H9 (cell line): ENCODE measurements around the gene ALOX5. TPM values are rescaled to one million over a fixed set of nuclear protein-coding genes. Genes with fewer than 3 reads are reported as not detected.
A peak's percentile ranks its signal among the peaks of the same experiment; 100 is the strongest.

Experiments
- DNase-seq: peaks from one replicate; pipeline ENCODE4 v3.0.0-alpha.2; 2017
- H2AFZ ChIP-seq: one replicate; pipeline ENCODE4 v1.6.1; 2013; ENCODE audit warnings: mild to moderate bottlenecking, low read length, control low read depth, moderate library complexity
- H2AK5ac ChIP-seq: 2 replicates; pipeline ENCODE4 v1.6.1; 2013; ENCODE audit warnings: low read length, control low read depth, mixed read lengths; ENCODE audit not compliant: insufficient read length
- H2BK120ac ChIP-seq: one replicate; pipeline ENCODE4 v1.6.1; 2013; ENCODE audit warnings: low read depth, mild to moderate bottlenecking, low read length, control low read depth, inconsistent platforms; ENCODE audit not compliant: poor library complexity, severe bottlenecking
- H2BK12ac ChIP-seq: 2 replicates; pipeline ENCODE4 v1.6.1; 2013; ENCODE audit warnings: low read length, control low read depth, mixed read lengths, low read depth; ENCODE audit not compliant: insufficient read length
- H2BK15ac ChIP-seq: 2 replicates; pipeline ENCODE4 v1.6.1; 2013; ENCODE audit warnings: low read depth, low read length, control low read depth
- H2BK20ac ChIP-seq: one replicate; pipeline ENCODE4 v1.6.1; 2013; ENCODE audit warnings: low read depth, mild to moderate bottlenecking, low read length, control low read depth, inconsistent platforms; ENCODE audit not compliant: poor library complexity, severe bottlenecking
- H2BK5ac ChIP-seq: 2 replicates; pipeline ENCODE4 v1.6.1; 2013; ENCODE audit warnings: low read length, control low read depth, mixed read lengths; ENCODE audit not compliant: insufficient read length
- H3K14ac ChIP-seq: 2 replicates; pipeline ENCODE4 v1.6.1; 2013; ENCODE audit warnings: low read length, control low read depth; ENCODE audit not compliant: insufficient read depth
- H3K18ac ChIP-seq: 2 replicates; pipeline ENCODE4 v1.6.1; 2013; ENCODE audit warnings: low read depth, mild to moderate bottlenecking, mixed read lengths, low read length, control low read depth; ENCODE audit not compliant: insufficient read length
- H3K23ac ChIP-seq: 2 replicates; pipeline ENCODE4 v1.6.1; 2013; ENCODE audit warnings: low read length, control low read depth, mixed read lengths, low read depth; ENCODE audit not compliant: insufficient read length
- H3K23me2 ChIP-seq: 2 replicates; pipeline ENCODE4 v1.6.1; 2013; ENCODE audit warnings: low read depth, mild to moderate bottlenecking, mixed read lengths, low read length, control low read depth; ENCODE audit not compliant: insufficient read length, poor library complexity, severe bottlenecking
- H3K27ac ChIP-seq: 2 replicates; pipeline ENCODE4 v1.5.1; 2013; ENCODE audit warnings: low read length, control low read depth, mixed read lengths, low read depth; ENCODE audit not compliant: insufficient read length
- H3K27me3 ChIP-seq: 2 replicates; pipeline ENCODE4 v1.6.1; 2013; ENCODE audit warnings: low read length, control low read depth, inconsistent platforms; ENCODE audit not compliant: insufficient read depth
- H3K4ac ChIP-seq: 2 replicates; pipeline ENCODE4 v1.6.1; 2013; ENCODE audit warnings: low read depth, mild to moderate bottlenecking, control low read depth, inconsistent platforms, low read length, moderate library complexity
- H3K4me1 ChIP-seq: 2 replicates; pipeline ENCODE4 v1.6.1; 2013; ENCODE audit warnings: low read length, control low read depth, inconsistent platforms; ENCODE audit not compliant: insufficient read depth
- H3K4me2 ChIP-seq: 2 replicates; pipeline ENCODE4 v1.6.1; 2013; ENCODE audit warnings: low read length, control low read depth, mixed read lengths; ENCODE audit not compliant: insufficient read length, insufficient read depth
- H3K56ac ChIP-seq: 2 replicates; pipeline ENCODE4 v1.6.1; 2013; ENCODE audit warnings: low read depth, mild to moderate bottlenecking, mixed read lengths, low read length, control low read depth; ENCODE audit not compliant: insufficient read length
- H3K79me1 ChIP-seq: 2 replicates; pipeline ENCODE4 v1.6.1; 2013; ENCODE audit warnings: low read depth, mild to moderate bottlenecking, moderate library complexity, low read length, control low read depth, inconsistent platforms; ENCODE audit not compliant: insufficient read depth, poor library complexity, severe bottlenecking
- H3K79me2 ChIP-seq: 2 replicates; pipeline ENCODE4 v1.6.1; 2013; ENCODE audit warnings: low read length, control low read depth, inconsistent platforms; ENCODE audit not compliant: insufficient read depth
- H3K9ac ChIP-seq: 2 replicates; pipeline ENCODE4 v1.6.1; 2013; ENCODE audit warnings: low read length, control low read depth, mixed read lengths; ENCODE audit not compliant: insufficient read length; ENCODE audit errors: extremely low read depth
- H3K9me3 ChIP-seq: one replicate; pipeline ENCODE4 v1.6.1; 2013; ENCODE audit warnings: low read depth, low read length, inconsistent platforms; ENCODE audit not compliant: control insufficient read depth
- H3T11ph ChIP-seq: one replicate; pipeline ENCODE4 v1.6.1; 2013; ENCODE audit warnings: mild to moderate bottlenecking, low read length, control low read depth, inconsistent platforms
- H4K20me1 ChIP-seq: one replicate; pipeline ENCODE4 v1.6.1; 2013; ENCODE audit not compliant: control insufficient read depth, insufficient read length, insufficient read depth
- H4K5ac ChIP-seq: 2 replicates; pipeline ENCODE4 v1.6.1; 2013; ENCODE audit warnings: low read depth, mild to moderate bottlenecking, mixed read lengths, low read length, control low read depth; ENCODE audit not compliant: insufficient read length
- H4K8ac ChIP-seq: replicated peaks from 2 replicates; pipeline ENCODE4 v1.6.1; 2013; ENCODE audit warnings: low read length, control low read depth, mixed read lengths, low read depth; ENCODE audit not compliant: insufficient read length
- H4K91ac ChIP-seq: 2 replicates; pipeline ENCODE4 v1.6.1; 2013; ENCODE audit warnings: low read depth, mild to moderate bottlenecking, moderate library complexity, mixed read lengths, low read length, control low read depth; ENCODE audit not compliant: insufficient read length
- H3K27ac Mint-ChIP-seq, 3 experiments: 2 replicates in 2 of 3; 3 replicates in 1 of 3; pipeline ENCODE4 v1.8.0; 2020 to 2021; ENCODE audit warnings: mixed read lengths in 3 of 3, mild to moderate bottlenecking in 1 of 3, moderate library complexity in 1 of 3
- H3K27me3 Mint-ChIP-seq: 2 replicates; pipeline ENCODE4 v1.8.0; 2021; ENCODE audit warnings: low read depth, mild to moderate bottlenecking, moderate library complexity, mixed read lengths
- H3K36me3 Mint-ChIP-seq, 3 experiments: 2 replicates in 2 of 3; 3 replicates in 1 of 3; pipeline ENCODE4 v1.8.0; 2020 to 2021; ENCODE audit warnings: low read depth in 3 of 3, mixed read lengths in 3 of 3; ENCODE audit not compliant: insufficient read depth in 1 of 3
- H3K4me1 Mint-ChIP-seq, 2 experiments: 2 replicates each; pipeline ENCODE4 v1.8.0; 2020; ENCODE audit warnings: mixed read lengths in 2 of 2
- H3K4me3 Mint-ChIP-seq, 2 experiments: 2 replicates in 1 of 2; 3 replicates in 1 of 2; pipeline ENCODE4 v1.8.0; 2020 to 2021; ENCODE audit warnings: mild to moderate bottlenecking in 2 of 2, mixed read lengths in 2 of 2, moderate library complexity in 1 of 2
- H3K9me3 Mint-ChIP-seq, 2 experiments: 2 replicates in 1 of 2; 3 replicates in 1 of 2; pipeline ENCODE4 v1.8.0; 2020; ENCODE audit warnings: mild to moderate bottlenecking in 2 of 2, mixed read lengths in 2 of 2, moderate library complexity in 1 of 2
- WGBS: extraction: QIAGEN DNeasy Blood & Tissue Kit; methylation state at CpG from one replicate; pipeline ENCODE4 v1.1.7; 2013; ENCODE audit warnings: missing lambda C conversion rate, low lambda C conversion rate, mixed read lengths; ENCODE audit not compliant: insufficient read length; ENCODE audit errors: extremely low coverage; 5-methylcytosine and 5-hydroxymethylcytosine counted together
- total RNA-seq: library from RNA; stranded (reverse); gene quantifications from 2 replicates; pipeline ENCODE4 v1.2.1, GENCODE V29; 2021
- TF ChIP-seq, protein P1 (sequence below): fragments of 200-600 bp; sonication (generic); conservative IDR thresholded peaks from 3 replicates; pipeline ENCODE4 v1.8.0; 2021; ENCODE audit warnings: antibody characterized with exemption, mild to moderate bottlenecking

ALOX5 gene
- total RNA-seq, 1 experiment from 2014 or later = 3.7 TPM

DNA sequence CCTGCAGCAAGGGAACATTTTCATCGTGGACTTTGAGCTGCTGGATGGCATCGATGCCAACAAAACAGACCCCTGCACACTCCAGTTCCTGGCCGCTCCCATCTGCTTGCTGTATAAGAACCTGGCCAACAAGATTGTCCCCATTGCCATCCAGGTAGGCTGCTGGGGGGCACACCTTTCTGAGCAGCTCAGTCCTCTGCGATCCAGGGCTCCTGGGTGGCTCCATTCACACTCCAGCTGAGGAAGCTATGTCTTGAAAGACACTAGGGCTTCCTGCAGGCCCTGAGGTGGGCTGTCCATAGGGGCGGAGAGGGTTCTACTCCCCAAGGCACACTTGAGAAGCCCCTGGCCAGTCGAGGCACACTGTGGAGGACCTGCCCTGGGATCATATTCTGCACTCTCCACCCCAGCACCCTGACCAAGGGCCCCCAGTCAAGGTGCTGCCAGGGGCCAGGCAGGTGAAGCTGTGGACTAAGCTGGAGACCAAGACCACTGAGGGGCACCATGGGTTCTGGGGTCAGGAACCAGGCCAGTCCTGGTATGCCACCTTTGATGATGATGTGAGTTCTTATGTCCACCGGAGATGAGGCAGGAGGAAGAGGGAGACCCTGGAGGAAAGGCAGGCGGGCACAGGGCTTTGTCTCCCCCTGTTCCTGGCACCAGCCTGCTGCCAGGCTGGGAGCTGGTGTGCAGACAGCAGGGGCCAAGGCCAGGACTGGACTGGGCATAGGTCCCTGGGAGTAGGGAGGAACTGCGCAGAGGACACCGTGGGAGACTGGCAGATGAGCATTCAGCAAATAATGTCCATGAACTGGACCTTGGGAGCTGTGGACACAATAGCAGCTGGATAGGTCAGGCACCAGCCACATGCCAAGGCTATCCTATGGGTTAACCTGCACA, 54.8 kb downstream of the ALOX5 start:
- Mint-ChIP-seq H3K36me3 (no peaks in the 10 kb centered on the region), H3K27ac (peak overlapping the region in 1 of 3 experiments; percentile 56; a peak in 3 of 7 replicates), H3K4me1 (peaks cover 25 to 26% of the 10 kb centered on the region in 2 experiments), H3K4me3 (no peak overlapping the region), H3K27me3 (0 out of 2 replicates have a peak, but pooled peaks cover 1% of the 10 kb centered on the region), H3K9me3 (no peaks in the 10 kb centered on the region)
- no peak overlapping the region for H3K18ac ChIP-seq
- no peak overlapping the region for H4K5ac ChIP-seq
- H3K27me3 ChIP-seq = no peaks in the 10 kb centered on the region
- no peak overlapping the region for H2BK20ac ChIP-seq
- no peaks in the 10 kb centered on the region for H3K9me3 ChIP-seq
- peaks cover 2% of the 10 kb centered on the region for H3K23me2 ChIP-seq
- no peak overlapping the region for H3K4me2 ChIP-seq
- no peak overlapping the region for H3K4ac ChIP-seq
- H3K56ac ChIP-seq = no peak overlapping the region
- no peak overlapping the region for H4K91ac ChIP-seq
- H3K4me1 ChIP-seq = peaks cover 2% of the 10 kb centered on the region; the same call in 1 of the 2 replicates
- WGBS = no CpG with 5 or more reads among the region's 10 CpGs
- no peak for DNase-seq
- H3K79me1 ChIP-seq = no peaks in the 10 kb centered on the region
- no peak overlapping the region for H4K8ac ChIP-seq
- no peak overlapping the region for H3K27ac ChIP-seq
- H2AK5ac ChIP-seq = no peak overlapping the region
- no peak overlapping the region for H3K9ac ChIP-seq
- H2AFZ ChIP-seq = no peak overlapping the region
- H3K23ac ChIP-seq = no peak overlapping the region
- TF ChIP-seq, protein P1, sequence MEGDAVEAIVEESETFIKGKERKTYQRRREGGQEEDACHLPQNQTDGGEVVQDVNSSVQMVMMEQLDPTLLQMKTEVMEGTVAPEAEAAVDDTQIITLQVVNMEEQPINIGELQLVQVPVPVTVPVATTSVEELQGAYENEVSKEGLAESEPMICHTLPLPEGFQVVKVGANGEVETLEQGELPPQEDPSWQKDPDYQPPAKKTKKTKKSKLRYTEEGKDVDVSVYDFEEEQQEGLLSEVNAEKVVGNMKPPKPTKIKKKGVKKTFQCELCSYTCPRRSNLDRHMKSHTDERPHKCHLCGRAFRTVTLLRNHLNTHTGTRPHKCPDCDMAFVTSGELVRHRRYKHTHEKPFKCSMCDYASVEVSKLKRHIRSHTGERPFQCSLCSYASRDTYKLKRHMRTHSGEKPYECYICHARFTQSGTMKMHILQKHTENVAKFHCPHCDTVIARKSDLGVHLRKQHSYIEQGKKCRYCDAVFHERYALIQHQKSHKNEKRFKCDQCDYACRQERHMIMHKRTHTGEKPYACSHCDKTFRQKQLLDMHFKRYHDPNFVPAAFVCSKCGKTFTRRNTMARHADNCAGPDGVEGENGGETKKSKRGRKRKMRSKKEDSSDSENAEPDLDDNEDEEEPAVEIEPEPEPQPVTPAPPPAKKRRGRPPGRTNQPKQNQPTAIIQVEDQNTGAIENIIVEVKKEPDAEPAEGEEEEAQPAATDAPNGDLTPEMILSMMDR = no peak
- H3K79me2 ChIP-seq = no peaks in the 10 kb centered on the region
- H2BK12ac ChIP-seq = no peak overlapping the region
- H2BK5ac ChIP-seq = no peak overlapping the region
- H2BK15ac ChIP-seq = no peak overlapping the region
- no peak overlapping the region for H3T11ph ChIP-seq
- H2BK120ac ChIP-seq = no peak overlapping the region
- no peak overlapping the region for H3K14ac ChIP-seq
- no peaks in the 10 kb centered on the region for H4K20me1 ChIP-seq
